H1 (cell line): Measurements from ENCODE around the gene BTBD7. TPM values are rescaled to one million over a fixed set of nuclear protein-coding genes. Genes with fewer than 3 reads are reported as not detected.
A peak's percentile ranks its signal among the peaks of the same experiment; 100 is the strongest.

Experiments used
- CTCF ChIA-PET: fragments of 300-600 bp; sonication (Branson Sonifier 250); formaldehyde crosslinking; loops from one replicate; lab custom pipeline; 2021; ENCODE audit not compliant: partially characterized antibody; lab: Charles Lee
- POLR2A ChIA-PET: fragments of 300-600 bp; sonication (Branson Sonifier 250); formaldehyde crosslinking; loops from one replicate; lab custom pipeline; 2021; ENCODE audit warnings: inconsistent platforms; ENCODE audit not compliant: partially characterized antibody; lab: Charles Lee
- DNase-seq, 2 experiments: peaks; one replicate each; pipeline versions ENCODE4 v3.0.0 to v3.0.0-alpha.2; 2010 to 2022; ENCODE audit warnings: low spot score in 2 of 2, low read depth in 1 of 2, mixed read lengths in 1 of 2
- FAIRE-seq: peaks from 2 replicates; lab custom pipeline; 2011; peaks lifted over from hg19 to GRCh38; lab: Jason Lieb, UNC
- H2AFZ ChIP-seq: 2 replicates; pipeline ENCODE4 v1.8.1; 2012; ENCODE audit warnings: low read length, inconsistent platforms
- H2AK5ac ChIP-seq: 2 replicates; pipeline ENCODE4 v1.6.1; 2013; ENCODE audit warnings: low read depth, low read length
- H2BK120ac ChIP-seq: replicated peaks from 2 replicates; pipeline ENCODE3; 2013; ENCODE audit warnings: low read depth, low read length, inconsistent platforms
- H2BK12ac ChIP-seq: 2 replicates; pipeline ENCODE4 v1.6.1; 2013; ENCODE audit warnings: low read depth, low read length
- H2BK15ac ChIP-seq: 2 replicates; pipeline ENCODE4 v1.6.1; 2013; ENCODE audit warnings: low read length
- H2BK20ac ChIP-seq: 2 replicates; pipeline ENCODE4 v1.6.1; 2013; ENCODE audit warnings: low read length
- H2BK5ac ChIP-seq: 2 replicates; pipeline ENCODE4 v1.6.1; 2013; ENCODE audit warnings: low read depth, low read length
- H3K14ac ChIP-seq: 2 replicates; pipeline ENCODE4 v1.6.1; 2013; ENCODE audit warnings: inconsistent platforms; ENCODE audit not compliant: insufficient read length
- H3K18ac ChIP-seq: 2 replicates; pipeline ENCODE4 v1.6.1; 2013; ENCODE audit warnings: low read length; ENCODE audit errors: extremely low read depth
- H3K23ac ChIP-seq: 2 replicates; pipeline ENCODE4 v1.6.1; 2013; ENCODE audit warnings: inconsistent platforms; ENCODE audit not compliant: insufficient read length
- H3K23me2 ChIP-seq: 2 replicates; pipeline ENCODE4 v1.6.1; 2013; ENCODE audit warnings: low read depth, low read length
- H3K27ac ChIP-seq: 2 replicates; pipeline ENCODE4 v1.6.1; 2011; ENCODE audit warnings: low read depth, low read length, inconsistent platforms
- H3K27me3 ChIP-seq, 4 experiments: replicated peaks in 1 of 4; 1 replicate in 1 of 4; 2 replicates in 3 of 4; pipeline versions ENCODE4 v1.6.1 to v1.8.1; 2011 to 2013; ENCODE audit warnings: low read length in 3 of 4, mild to moderate bottlenecking in 3 of 4, inconsistent platforms in 2 of 4, mixed read lengths in 2 of 4, moderate library complexity in 1 of 4; ENCODE audit not compliant: control insufficient read depth in 3 of 4, insufficient read depth in 3 of 4; ENCODE audit errors: extremely low read depth in 1 of 4
- H3K36me3 ChIP-seq, 4 experiments: 2 replicates each; pipeline versions ENCODE4 v1.6.1 to v1.8.1; 2011 to 2013; ENCODE audit warnings: mild to moderate bottlenecking in 4 of 4, low read length in 3 of 4, moderate library complexity in 2 of 4, control low read depth in 1 of 4, inconsistent platforms in 1 of 4; ENCODE audit not compliant: insufficient read depth in 4 of 4, control insufficient read depth in 2 of 4
- H3K4ac ChIP-seq: replicated peaks from 2 replicates; pipeline ENCODE3; 2013; ENCODE audit warnings: low read length, low read depth, mixed read lengths, inconsistent platforms; ENCODE audit not compliant: insufficient read length
- H3K4me1 ChIP-seq, 4 experiments: replicated peaks in 1 of 4; 1 replicate in 1 of 4; 2 replicates in 3 of 4; pipeline versions ENCODE4 v1.6.1 to v1.8.1; 2011 to 2013; ENCODE audit warnings: low read length in 3 of 4, inconsistent platforms in 2 of 4, mixed read lengths in 1 of 4; ENCODE audit not compliant: insufficient read depth in 4 of 4, control insufficient read depth in 3 of 4
- H3K4me2 ChIP-seq, 2 experiments: 2 replicates each; pipeline versions ENCODE4 v1.6.1 to v1.8.1; 2011 to 2013; ENCODE audit warnings: low read depth in 2 of 2, low read length in 2 of 2, control low read depth in 1 of 2, inconsistent platforms in 1 of 2, mild to moderate bottlenecking in 1 of 2; ENCODE audit not compliant: insufficient read depth in 1 of 2
- H3K4me3 ChIP-seq, 4 experiments: fragments of 200-600, 300-600 bp in 1 of 4; sonication (generic), shearing (Covaris generic), sonication (Bioruptor Twin) in 1 of 4; 2 replicates each; pipeline versions ENCODE4 v1.5.1 to v1.8.1; 2011 to 2016; ENCODE audit warnings: low read length in 4 of 4, low read depth in 3 of 4, control low read depth in 2 of 4, inconsistent platforms in 2 of 4, mild to moderate bottlenecking in 2 of 4, mixed read lengths in 1 of 4, moderate library complexity in 1 of 4; ENCODE audit not compliant: insufficient read depth in 2 of 4; ENCODE audit errors: extremely low read depth in 1 of 4
- H3K56ac ChIP-seq: replicated peaks from 2 replicates; pipeline ENCODE3; 2013; ENCODE audit warnings: low read depth, mild to moderate bottlenecking, mixed read lengths, low read length, inconsistent platforms; ENCODE audit not compliant: insufficient read length
- H3K79me1 ChIP-seq: 2 replicates; pipeline ENCODE4 v1.6.1; 2013; ENCODE audit warnings: low read depth, low read length, control low read depth
- H3K79me2 ChIP-seq, 2 experiments: 2 replicates each; pipeline versions ENCODE4 v1.6.1 to v1.8.1; 2012 to 2013; ENCODE audit warnings: low read length in 2 of 2, mild to moderate bottlenecking in 2 of 2, inconsistent platforms in 1 of 2; ENCODE audit not compliant: insufficient read depth in 2 of 2, control insufficient read depth in 1 of 2
- H3K9ac ChIP-seq, 4 experiments: replicated peaks in 1 of 4; 1 replicate in 1 of 4; 2 replicates in 3 of 4; pipeline versions ENCODE4 v1.6.1 to v1.8.1; 2011 to 2013; ENCODE audit warnings: low read depth in 3 of 4, low read length in 3 of 4, control low read depth in 2 of 4, mild to moderate bottlenecking in 2 of 4, moderate library complexity in 2 of 4, inconsistent platforms in 1 of 4; ENCODE audit errors: extremely low read depth in 1 of 4
- H3K9me3 ChIP-seq, 2 experiments: 2 replicates each; pipeline versions ENCODE4 v1.6.1 to v1.8.1; 2012 to 2013; ENCODE audit warnings: mild to moderate bottlenecking in 2 of 2, moderate library complexity in 2 of 2, control low read depth in 1 of 2, inconsistent platforms in 1 of 2, low read depth in 1 of 2, low read length in 1 of 2, mixed read lengths in 1 of 2; ENCODE audit not compliant: insufficient read depth in 2 of 2
- H4K20me1 ChIP-seq, 2 experiments: replicated peaks in 1 of 2; 2 replicates each; pipeline versions ENCODE3 to v1.8.1; 2011 to 2013; ENCODE audit warnings: inconsistent platforms in 2 of 2, low read length in 2 of 2, mild to moderate bottlenecking in 1 of 2; ENCODE audit not compliant: insufficient read depth in 2 of 2, control insufficient read depth in 1 of 2
- H4K5ac ChIP-seq: 2 replicates; pipeline ENCODE4 v1.6.1; 2013; ENCODE audit warnings: low read length, low read depth, mixed read lengths, inconsistent platforms; ENCODE audit not compliant: insufficient read length
- H4K8ac ChIP-seq: 2 replicates; pipeline ENCODE4 v1.8.0; 2013; ENCODE audit warnings: mild to moderate bottlenecking, moderate library complexity, low read length, inconsistent platforms; ENCODE audit not compliant: insufficient read depth; ENCODE audit errors: extremely low read depth
- H4K91ac ChIP-seq: replicated peaks from 2 replicates; pipeline ENCODE3; 2013; ENCODE audit warnings: low read length, mixed read lengths, inconsistent platforms; ENCODE audit not compliant: insufficient read length
- ASH2L ChIP-seq: fragments of 200-600, 300-600 bp; sonication (generic); IDR thresholded peaks from one replicate; pipeline ENCODE4 v1.7.1; 2017; ENCODE audit warnings: low read length
- CHD2 ChIP-seq: IDR thresholded peaks from 2 replicates; pipeline ENCODE4 v1.6.1; 2012; ENCODE audit warnings: low read length, improper control_type of control experiment
- HDAC2 ChIP-seq, 2 experiments: fragments of 300-600 bp in 1 of 2; sonication (generic) in 1 of 2; IDR thresholded peaks; 2 replicates each; pipeline ENCODE4 v1.6.1; 2011 to 2012; ENCODE audit warnings: low read depth in 2 of 2, low read length in 2 of 2, mild to moderate bottlenecking in 2 of 2, moderate library complexity in 2 of 2, borderline replicate concordance in 1 of 2, inconsistent platforms in 1 of 2
- JUN ChIP-seq: IDR thresholded peaks from 2 replicates; pipeline ENCODE4 v1.6.1; 2011; ENCODE audit warnings: low read depth, mild to moderate bottlenecking, improper control_type of control experiment, low read length
- KDM4A ChIP-seq: IDR thresholded peaks from one replicate; pipeline ENCODE4 v1.7.1; 2012; ENCODE audit warnings: low read depth, mild to moderate bottlenecking, moderate library complexity, low read length, inconsistent platforms; ENCODE audit not compliant: severe bottlenecking
- WGBS, 2 experiments: shearing (Covaris generic) in 1 of 2; methylation state at CpG; one replicate each; pipeline versions ENCODE4 v1.1.6 to v1.1.7; 2013 to 2015; ENCODE audit warnings: low lambda C conversion rate in 2 of 2, mixed read lengths in 2 of 2, inconsistent platforms in 1 of 2, low coverage in 1 of 2, missing lambda C conversion rate in 1 of 2; ENCODE audit not compliant: insufficient replicate concordance in 2 of 2, insufficient coverage in 1 of 2, insufficient read length in 1 of 2; ENCODE audit errors: extremely low coverage in 1 of 2, missing lambda C conversion rate in 1 of 2; 5-methylcytosine and 5-hydroxymethylcytosine counted together
- polyA plus RNA-seq, 7 experiments: library from polyadenylated mRNA; depleted of rRNA in 3 of 7; stranded (reverse) in 5 of 7; unstranded in 2 of 7; fragments of >200 nt in 5 of 7; fragments of 200-250 nt in 2 of 7; gene quantifications; 1 replicate in 5 of 7; 2 replicates in 1 of 7; 4 replicates in 1 of 7; pipeline versions ENCODE4 v1.2.1 to v1.2.3, GENCODE V29; 2011 to 2013; ENCODE audit warnings: missing spikeins in 2 of 7, mixed read lengths in 2 of 7
- total RNA-seq: library from RNA; stranded (reverse); fragmentation: NEBNext Ultra II Directional; extraction: Animal tissue kit (Norgen Biotek cat#: 25700); gene quantifications from 2 replicates; pipeline ENCODE4 v1.2.1, GENCODE V29; 2021

The BTBD7 gene
- total and polyA plus RNA-seq, 2 of the 8 experiments (the other 6 are each of a cell fraction or from before 2014, with no cell fraction given) = 12.1 to 46.1 TPM

GRCh38 chr14:93322929-93323599 is 9.8 kb downstream of the BTBD7 start:
- no peak overlapping the region for H2AK5ac ChIP-seq
- 89% methylated on average over 5 of the region's 5 CpGs; no CpG with 5 or more reads in 1 of the 2 experiments for WGBS, 2 experiments
- H3K56ac ChIP-seq = no peak overlapping the region
- H4K5ac ChIP-seq = no peak overlapping the region
- H4K91ac ChIP-seq = no peak overlapping the region
- no peaks in the 10 kb centered on the region for H3K36me3 ChIP-seq
- no peak overlapping the region for H2BK5ac ChIP-seq
- no peaks in the 10 kb centered on the region for H3K27me3 ChIP-seq
- H3K4ac ChIP-seq = no peak overlapping the region
- no peak overlapping the region for H3K9ac ChIP-seq
- no peak overlapping the region for H3K4me3 ChIP-seq
- no peaks in the 10 kb centered on the region for H3K9me3 ChIP-seq
- H3K18ac ChIP-seq = no peak overlapping the region
- H3K79me2 ChIP-seq = peaks cover 5 to 98% of the 10 kb centered on the region in 2 experiments
- TF ChIP-seq KDM4A (no peak), CHD2 (no peak), ASH2L (no peak), HDAC2 (IDR thresholded peaks at IDR 0.05; ENCODE audit: borderline replicate concordance in 1 of 2, low read depth in 2 of 2, low read length in 2 of 2) (no peak), JUN (no peak)
- no peak overlapping the region for H2BK12ac ChIP-seq
- H2AFZ ChIP-seq = no peak overlapping the region
- peaks cover 0 to 14% (median 6%) of the 10 kb centered on the region in 4 experiments; a peak in 6 of 7 replicates for H3K4me1 ChIP-seq
- ChIA-PET POLR2A (no interaction called here), CTCF (interaction anchor here (0.5 kb wide), 1 partner anchor 54 kb away, joined by 3 read pairs; no protein-coding TSS in a partner anchor)
- no peak overlapping the region for H2BK120ac ChIP-seq
- no peak overlapping the region for H3K4me2 ChIP-seq
- H3K27ac ChIP-seq = no peak overlapping the region
- peak overlapping the region; percentile 28; the same call in 1 of the 2 replicates for H4K8ac ChIP-seq
- peaks cover 9% of the 10 kb centered on the region; the same call in 1 of the 2 replicates for H3K79me1 ChIP-seq
- no peak overlapping the region for H3K14ac ChIP-seq
- H2BK15ac ChIP-seq = no peak overlapping the region
- no peak for DNase-seq
- H3K23ac ChIP-seq = no peak overlapping the region
- H3K23me2 ChIP-seq = no peaks in the 10 kb centered on the region
- H2BK20ac ChIP-seq = no peak overlapping the region
- no peak for FAIRE-seq
- H4K20me1 ChIP-seq = peaks cover 2 to 12% of the 10 kb centered on the region in 2 experiments
